NCI-H1048 (cell line): ENCODE measurements around the gene BSPH1.
"Not testable (repeated sequence)": the region's sequence is repeated elsewhere in the genome, so short reads cannot be mapped to it uniquely, and the experiment has no call there.

ENCODE experiments used
- DNase-seq: peaks from one replicate; lab custom pipeline; 2025; lab: John Stamatoyannopoulos, UW

BSPH1 gene, protein sequence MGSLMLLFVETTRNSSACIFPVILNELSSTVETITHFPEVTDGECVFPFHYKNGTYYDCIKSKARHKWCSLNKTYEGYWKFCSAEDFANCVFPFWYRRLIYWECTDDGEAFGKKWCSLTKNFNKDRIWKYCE

DNA sequence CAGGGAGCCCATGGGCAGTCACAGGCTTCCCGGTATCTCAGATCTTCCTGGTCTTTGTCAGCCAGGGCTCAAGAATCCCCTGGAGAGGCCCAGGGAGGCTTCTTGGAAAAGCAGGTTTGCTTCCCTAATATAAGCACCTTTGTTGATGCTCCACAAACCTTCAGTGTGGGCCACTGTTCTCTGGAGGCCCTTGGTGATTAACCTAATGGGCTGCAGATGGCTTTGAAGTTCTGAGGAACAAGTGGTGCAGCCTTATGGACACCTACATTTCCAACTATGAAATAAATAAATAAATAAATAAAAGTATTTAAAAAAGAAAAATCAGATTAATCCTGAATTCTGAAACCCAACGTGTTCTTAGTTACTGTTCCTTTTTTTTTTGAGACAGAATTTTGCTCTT lies at the start of gene BSPH1:
TSS of gene BSPH1 (minus strand) at position 101 of the 400 bp plus-strand sequence. CDS start at position 12, 89 bp downstream.
- no peak for DNase-seq

DNA sequence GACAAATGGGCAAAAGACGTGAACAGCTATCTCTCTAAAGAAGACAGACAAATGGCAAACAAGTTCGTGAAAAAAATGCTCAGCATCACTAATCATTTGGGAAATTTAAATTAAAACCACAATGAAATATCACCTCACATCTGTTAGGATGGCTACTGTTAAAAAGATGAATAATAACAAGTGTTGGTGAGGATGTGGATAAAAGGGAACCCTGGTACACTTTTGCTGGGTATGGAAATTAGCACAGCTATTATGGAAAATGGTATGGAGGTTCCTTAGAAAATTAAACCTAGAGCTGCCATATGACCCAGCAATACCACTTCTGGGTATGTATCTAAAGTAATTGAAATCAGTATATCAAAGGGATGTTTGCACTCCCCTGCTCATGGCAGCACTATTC lies 44.8 kb upstream of the BSPH1 start:
- DNase-seq, result no peak

DNA sequence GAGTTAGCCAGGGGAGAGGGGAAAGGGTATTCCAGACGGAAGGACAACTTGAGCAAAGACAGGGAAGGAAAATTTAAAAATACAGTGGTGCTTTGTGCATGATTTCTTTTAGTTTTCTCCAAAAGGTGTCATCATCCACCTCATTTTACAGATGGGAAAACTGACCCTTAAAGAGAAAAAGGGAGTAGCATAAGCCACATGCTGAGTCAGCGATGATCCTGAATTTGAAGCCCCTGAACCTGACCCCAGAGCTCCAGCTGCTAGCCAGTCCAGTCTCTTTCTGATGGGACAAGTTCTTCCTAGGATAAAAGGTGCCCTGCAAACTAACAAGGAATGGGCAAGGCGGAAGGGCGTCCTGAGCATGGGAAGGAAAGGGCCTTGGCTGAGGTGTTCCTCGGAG lies 41.6 kb upstream of the BSPH1 start:
- DNase-seq, result no peak

DNA sequence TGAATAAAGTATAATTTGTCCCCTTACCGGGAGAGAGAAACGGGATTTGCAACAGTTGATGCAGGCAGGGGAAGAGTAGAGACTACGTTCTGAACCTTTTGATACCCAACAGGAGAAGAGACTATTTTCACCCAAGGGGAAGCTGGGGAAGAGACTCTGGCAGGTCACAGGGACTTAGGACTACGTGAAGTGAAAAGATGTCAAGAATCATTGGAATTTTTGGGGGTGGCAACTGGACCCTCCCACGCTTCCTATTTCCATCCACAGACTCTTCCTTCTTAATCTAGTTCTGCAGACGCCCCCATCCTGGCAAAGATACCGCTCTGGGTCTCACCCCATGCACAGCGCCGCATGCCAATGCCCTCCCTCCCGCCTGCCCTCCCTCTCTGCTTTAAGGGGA lies 38.1 kb upstream of the BSPH1 start:
- DNase-seq, result no peak

DNA sequence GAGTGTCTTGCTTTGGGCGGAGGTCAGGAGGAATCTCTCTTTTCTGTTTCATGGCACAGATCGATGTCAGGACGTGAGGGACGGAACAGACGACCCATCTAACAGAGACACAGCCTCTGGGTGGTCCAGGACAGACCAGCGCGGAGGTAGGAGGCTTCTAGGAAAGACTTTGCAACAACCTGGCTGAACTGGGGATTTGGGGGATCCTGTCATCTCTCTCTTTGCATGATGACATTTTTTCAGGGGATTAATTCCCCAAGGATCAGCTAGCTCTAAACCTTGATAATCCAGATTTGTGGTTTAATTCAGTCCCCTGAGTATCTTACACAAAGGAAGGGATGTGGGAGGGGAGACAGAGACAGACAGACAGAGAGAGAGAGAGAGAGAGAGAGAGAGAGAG lies 37.5 kb upstream of the BSPH1 start:
- no peak for DNase-seq

DNA sequence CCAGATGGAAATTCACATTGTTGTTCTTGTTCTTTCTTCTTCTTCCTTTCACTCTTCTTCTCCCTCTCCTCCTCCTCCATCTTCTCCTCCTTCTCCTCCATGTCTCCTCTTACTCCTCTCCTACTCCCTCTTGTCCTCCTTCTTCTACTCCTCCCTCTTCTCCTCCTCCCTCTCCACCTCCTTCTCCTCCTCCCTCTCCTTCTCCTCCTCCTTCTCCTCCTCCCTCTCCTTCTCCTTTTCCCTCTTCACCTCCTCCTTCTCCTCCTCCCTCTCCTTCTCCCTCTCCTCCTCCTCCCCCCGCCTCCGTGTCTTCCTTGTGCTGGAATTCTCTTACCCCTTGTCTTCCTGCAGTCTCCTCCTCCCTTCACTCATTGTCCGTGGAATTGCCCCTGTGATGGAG lies 33.5 kb upstream of the BSPH1 start:
- DNase-seq, result no peak

DNA sequence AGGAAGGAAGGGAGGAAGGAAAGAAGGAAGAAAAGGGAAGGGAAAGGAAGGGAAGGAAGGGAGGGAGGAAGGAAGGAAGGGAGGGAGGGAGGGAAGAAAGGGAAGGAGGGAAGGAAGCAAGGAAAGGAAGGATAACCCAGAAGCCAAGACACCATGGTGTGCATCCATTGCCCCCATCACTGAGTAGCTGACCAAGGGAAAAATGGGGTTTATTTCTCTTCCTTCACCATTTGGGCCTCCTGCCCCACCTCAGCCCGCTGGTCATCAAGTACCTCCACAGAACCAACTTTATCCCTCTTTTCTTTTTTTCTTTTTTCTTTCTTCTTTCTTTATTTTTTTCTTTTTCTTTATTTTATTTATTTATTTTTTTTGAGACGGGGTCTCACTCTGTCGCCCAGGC lies 31.5 kb upstream of the BSPH1 start:
- no peak for DNase-seq

DNA sequence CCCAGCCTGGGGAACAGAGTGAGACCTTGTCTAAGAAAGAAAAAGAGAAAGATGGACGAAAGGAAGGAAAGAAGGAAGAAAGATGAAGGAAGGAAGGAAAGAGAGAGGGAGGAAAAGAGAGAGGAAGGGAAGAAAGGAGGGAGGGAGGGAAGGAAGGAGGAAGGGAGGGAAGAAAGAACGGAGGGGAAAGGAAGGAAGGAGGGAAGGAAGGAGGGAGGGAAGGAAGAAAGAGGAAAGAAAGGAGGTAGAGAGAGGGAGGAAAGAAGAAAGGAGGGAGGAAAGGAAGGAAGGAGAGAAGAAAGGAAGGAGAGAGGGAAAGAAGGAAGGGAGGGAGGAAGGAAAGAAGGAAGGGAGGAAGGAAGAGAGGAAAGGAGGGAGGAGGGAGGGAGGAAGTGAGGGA lies 31.0 kb upstream of the BSPH1 start:
- DNase-seq, result no peak

DNA sequence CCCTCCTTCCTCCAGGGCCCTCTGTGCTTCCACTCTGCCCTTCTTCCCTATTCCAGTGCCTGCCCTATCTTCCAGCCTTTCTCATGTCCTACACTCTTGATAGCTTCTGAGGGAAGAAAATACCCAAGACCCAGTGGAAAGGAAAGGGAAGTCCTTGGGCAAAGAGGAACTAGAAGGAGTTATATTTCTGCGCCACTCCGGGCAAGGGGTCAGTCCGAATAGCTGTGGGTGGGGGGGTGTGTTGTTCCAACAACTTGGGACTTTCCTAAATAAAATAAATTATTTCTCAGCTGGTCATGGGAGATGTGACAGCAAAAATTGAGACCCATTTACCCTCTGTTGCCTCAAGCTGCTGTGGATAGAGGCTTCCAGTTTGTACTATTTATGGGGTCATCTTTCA lies 28.7 kb upstream of the BSPH1 start:
- DNase-seq, result no peak

DNA sequence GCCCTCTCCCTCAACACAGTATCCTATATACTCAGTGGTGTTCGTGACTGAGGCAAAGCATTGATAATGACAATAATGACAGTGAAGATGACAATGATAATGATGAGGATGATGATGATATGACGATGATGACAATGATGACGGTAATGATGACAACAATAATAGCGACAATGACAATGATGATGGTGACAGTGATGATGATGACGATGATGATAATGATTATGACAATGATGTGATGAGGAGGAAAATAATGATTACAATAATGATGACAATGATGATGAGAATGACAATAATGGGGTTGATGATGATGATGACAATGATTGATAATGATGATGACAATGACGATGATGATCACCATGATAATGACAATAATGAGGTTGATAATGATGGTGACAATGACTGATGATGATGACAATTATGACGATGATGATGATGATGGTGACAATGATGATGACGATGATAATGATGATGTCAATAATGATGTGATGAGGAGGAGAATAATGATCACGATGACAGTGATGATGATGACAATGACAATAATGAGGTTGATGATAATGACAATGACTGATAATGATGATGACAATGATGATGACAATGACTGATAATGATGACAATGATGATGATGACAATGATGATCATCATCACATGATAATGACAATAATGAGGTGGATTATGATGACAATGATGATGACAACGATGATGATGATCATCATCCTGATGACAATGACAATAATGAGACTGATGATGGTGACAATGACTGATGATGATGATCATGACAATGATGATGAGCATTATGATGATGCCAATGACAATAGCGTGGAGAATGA lies 19.2 kb upstream of the BSPH1 start:
- DNase-seq, result no peak

DNA sequence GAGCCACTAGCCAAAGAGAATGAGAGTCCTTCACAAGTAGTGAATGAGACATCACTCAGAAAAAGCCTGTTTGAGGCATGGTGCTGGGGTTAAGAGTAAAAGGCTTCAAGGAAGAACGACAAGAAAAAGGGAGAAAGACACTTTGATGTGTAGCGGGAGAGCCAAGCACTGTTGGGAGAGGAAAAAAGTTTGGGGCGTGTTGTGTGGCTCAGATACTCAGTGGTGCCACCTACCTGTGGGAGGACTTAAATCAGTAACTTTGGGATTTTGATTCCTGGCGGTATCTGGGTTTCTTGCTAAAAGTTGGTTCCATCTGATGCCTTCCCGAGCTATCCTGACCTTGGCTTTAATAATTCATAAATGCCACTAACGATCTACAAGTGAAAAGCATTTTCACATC lies 14.8 kb upstream of the BSPH1 start:
- DNase-seq, result no peak

DNA sequence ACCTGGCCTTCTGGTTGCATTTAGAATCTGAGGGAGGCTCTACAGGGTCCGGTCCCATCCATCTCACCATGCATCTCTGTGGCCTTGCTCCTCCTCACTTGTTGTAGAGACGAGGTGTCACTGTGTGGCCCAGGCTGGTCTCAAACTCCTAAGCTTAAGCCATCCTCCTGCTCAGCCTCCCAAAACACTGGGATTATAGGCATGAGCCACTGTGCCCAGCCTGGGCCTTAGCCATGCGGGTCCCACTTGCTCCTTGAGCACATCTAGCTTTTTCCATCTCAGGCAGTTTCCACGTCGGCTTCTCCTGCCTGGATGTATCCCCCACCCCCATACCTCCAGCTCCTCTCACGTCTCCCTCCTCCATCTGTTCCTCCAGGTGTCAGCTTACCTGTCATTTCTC lies 12.3 kb upstream of the BSPH1 start:
- DNase-seq, result no peak

DNA sequence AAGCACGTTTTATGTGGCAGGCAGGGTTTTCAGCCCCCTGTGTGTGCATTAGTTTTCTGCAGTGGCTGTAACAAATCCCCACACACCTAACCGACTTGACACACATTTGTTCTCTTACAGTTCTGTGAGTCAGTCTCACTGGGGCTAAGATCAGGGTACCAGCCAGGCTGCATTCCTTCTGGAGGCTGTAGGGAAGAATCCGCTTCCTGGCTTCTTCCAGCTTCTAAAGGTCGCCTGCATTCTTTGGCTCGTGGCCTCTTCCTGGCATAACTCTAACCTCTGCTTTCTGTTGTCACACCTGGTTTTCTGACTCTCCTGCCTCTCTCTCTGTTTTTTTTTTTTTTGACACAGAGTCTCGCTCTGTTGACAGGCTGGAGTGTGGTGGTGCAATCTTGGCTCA lies 8.9 kb upstream of the BSPH1 start:
- no peak for DNase-seq

DNA sequence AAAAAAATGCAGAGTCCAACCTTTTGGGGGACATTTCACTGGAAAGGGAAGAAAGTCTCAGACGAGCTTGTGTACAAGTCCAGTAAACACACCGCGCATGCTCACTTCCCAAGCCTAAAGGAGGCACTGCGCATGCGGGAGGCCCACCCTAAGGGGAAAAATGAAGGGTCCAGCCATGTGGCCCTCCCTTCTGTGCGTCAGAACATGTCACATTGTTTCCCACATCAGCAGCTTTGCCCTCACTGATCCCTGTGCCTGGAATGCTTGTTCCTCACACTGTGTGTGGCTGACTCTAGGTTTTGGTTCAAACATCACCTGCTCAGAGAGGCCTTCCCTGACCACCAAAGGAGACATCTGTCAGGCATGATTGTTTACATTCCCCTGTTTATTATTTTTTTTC lies 6.8 kb upstream of the BSPH1 start:
- no peak for DNase-seq

DNA sequence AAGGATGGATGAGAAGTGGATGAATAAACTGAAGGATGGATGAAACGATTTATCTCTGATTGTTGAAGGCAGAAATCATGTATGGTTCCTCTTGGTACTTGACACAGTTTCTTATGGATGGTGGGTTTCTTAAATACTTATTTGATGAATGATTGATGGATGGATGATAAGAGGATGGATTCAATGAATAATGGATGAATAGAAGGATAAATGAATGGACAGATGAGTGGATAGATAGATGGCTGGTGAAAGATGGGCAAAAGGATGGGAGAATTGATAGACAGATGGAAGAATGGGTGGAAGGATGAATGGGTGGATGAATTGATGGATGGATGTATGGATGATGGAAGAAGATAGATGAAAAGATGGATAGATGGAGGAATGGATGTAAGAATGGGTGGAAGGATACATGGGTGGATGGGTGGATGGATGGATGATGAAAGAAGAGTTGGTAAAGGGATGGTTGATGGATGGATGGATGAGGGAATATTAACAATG lies 4.3 kb upstream of the BSPH1 start:
- DNase-seq, result no peak

DNA sequence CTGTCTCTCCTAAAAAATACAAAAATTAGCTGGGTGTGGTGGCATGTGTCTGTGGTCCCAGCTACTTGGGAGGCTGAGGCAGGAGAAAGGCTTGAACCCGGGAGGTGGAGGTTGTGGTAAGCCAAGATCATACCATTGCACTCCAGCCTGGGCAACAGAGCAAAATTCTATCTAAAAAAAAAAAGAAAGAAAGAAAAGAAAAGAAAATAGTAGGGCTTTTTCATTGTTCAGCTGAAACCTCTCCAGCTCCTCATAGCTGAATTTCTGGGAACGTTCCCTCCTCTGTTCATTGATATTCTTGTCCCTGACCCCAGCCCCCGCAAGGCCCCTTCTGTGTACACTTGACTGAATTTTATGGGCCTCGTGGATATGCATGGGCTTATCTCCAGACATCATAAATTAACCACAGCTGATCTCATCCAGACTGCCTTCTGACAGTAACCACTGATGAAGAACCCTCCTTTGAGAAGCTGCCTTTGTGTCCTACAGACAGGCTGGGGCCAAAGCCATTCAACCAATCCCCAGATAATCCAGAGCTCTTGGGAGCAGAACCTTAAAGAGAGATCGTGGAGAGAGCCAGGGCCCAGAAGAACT lies 2.3 kb upstream of the BSPH1 start, which contains the start of gene ELSPBP1:
TSS of gene ELSPBP1 (plus strand) at position 424 of the 594 bp plus-strand sequence. CDS start 14,036 bp downstream, outside the sequence.
- DNase-seq, result no peak

DNA sequence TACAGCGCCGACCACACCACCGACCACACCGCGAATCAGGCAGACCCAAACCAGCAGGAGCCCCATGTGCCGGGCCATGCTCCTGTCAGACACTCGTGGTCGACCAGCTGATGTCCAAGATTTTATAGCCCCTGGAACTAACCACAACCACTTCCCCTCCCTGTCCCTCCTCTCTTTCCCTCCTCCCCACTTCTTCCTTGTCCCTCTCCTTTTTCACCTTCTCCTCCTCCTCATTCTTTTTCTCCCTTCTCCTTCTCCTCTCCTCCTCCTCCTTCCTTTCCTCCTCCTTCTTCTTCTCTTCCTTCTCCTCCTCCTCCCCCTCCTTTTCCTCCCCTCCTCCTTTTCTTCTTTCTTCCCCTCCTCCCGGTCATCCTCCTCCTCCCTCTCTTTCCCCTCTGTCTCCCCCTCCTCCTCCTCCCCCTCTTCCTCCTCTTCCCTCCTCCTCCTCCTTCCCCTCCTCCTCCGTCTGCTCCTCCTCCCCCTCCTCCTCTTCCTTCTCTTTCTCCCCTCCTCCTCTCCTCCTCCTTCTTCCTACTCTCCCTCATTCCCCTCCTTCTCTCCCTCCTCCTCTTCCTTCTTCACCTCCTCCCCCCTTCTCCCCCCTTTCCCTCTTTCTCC lies 670 bp downstream of the BSPH1 start:
- DNase-seq, result no peak

DNA sequence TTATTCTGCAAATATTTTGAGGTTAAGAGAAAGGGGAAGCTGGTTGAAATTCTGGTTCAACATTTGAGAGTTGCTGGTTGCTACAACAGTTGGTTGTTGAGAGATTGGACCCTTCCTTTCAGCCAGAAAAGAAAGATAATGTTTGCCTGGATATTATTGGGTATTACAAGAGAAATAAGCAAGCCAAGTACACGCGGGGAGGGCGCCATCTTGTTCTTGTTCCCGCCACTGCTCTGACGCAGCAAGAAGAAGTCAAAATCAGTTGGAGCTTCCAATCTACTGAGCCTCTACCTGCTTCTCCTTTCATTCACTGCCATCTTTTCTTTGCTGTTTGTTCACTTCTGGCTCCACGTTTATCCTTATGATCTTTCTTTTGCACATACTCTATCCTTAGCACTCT lies 18.4 kb downstream of the BSPH1 start:
- no peak for DNase-seq

DNA sequence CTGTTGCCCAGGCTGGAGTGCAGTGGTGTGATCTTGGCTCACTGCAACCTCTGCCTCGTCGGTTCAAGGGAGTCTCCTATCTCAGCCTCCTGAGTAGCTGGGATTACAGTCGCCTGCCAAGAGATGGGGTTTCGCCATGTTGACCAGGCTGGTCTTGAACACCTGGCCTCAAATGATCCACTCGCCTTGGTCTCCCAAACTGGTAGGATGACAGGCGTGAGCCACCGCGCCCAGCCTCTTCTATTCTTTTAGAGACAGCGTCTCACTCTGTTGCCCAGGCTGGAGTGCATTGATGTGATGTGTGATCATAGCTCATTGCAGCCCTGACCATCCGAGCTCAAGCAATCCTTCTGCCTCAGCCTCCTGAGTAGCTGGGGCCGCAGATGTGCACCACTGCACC lies 36.0 kb downstream of the BSPH1 start:
- DNase-seq, result not testable (repeated sequence)

DNA sequence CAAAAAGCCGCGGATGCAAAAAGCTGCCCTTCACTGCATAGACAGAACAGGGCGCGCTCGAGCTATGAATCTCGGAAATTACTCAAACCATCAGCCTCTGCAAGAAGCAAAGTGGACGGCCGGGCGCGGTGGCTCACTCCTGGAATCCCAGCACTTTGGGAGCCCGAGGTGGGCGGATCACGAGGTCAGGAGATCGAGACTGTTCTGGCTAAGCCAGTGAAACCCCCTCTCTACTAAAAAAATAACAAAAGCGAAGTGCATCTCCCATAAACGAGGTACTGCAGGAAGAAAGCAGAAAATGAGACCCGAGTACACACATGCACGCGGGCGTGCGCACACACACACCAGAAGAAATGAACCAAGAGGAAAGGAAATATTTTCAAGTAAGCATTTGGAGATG lies 39.8 kb downstream of the BSPH1 start:
- not testable (repeated sequence) for DNase-seq

DNA sequence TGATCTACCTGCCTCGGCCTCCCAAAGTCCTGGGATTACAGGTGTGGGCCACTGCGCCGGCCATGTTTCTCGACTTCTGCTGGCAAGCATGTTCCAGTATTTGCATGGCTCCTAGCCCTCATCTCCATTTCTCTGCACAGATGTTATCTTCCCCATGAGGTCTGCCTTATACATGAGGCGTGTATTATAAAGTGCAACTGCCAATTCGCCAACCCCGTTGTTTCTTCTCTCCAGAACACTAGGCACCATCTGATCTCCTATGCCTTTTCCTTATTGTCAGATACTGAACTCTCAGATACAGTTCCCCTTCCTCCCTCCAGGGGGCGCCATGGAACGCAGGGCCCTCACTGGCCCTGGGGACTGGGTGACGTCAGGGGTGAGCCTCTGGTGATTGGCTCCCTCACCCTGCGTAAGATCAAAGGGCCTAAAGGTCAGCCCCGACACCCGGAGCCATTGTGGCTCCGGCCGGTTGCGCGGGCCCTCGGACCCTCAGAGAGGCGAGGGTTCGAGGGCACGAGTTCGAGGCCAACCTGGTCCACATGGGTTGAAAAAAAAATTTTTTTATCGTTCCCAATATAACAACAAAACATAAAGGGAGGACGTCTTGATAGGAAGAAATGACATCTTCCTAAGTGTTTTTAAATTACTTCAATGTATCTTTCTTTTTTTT lies 42.0 kb downstream of the BSPH1 start:
- DNase-seq, result not testable (repeated sequence)

DNA sequence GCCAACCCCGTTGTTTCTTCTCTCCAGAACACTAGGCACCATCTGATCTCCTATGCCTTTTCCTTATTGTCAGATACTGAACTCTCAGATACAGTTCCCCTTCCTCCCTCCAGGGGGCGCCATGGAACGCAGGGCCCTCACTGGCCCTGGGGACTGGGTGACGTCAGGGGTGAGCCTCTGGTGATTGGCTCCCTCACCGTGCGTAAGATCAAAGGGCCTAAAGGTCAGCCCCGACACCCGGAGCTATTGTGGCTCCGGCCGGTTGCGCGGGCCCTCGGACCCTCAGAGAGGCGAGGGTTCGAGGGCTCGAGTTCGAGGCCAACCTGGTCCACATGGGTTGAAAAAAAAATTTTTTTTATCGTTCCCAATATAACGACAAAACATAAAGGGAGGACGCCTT lies 63.4 kb downstream of the BSPH1 start:
- DNase-seq, result not testable (repeated sequence)
